Epidermal melanocyte (primary cell): Measurements from ENCODE around the gene GABARAP.
"Not testable (repeated sequence)": the region's sequence is repeated elsewhere in the genome, so short reads cannot be mapped to it uniquely, and the experiment has no call there.

ENCODE experiments used
- DNase-seq: peaks from one replicate; pipeline ENCODE4 v3.0.0; 2011; ENCODE audit warnings: low spot score; ENCODE audit not compliant: insufficient read length

GABARAP gene

GRCh38 chr17:7261379-7262191, 19.3 kb upstream of the GABARAP start:
- no peak for DNase-seq

- DNase-seq = peak; percentile 54
Measured at GRCh38 chr17:7260651-7261378, 18.6 kb upstream of the GABARAP start.

GRCh38 chr17:7260151-7260550, 17.9 kb upstream of the GABARAP start:
- DNase-seq = no peak

- no peak for DNase-seq
Measured at GRCh38 chr17:7259555-7259889, 17.3 kb upstream of the GABARAP start.

GRCh38 chr17:7258731-7259554, 16.7 kb upstream of the GABARAP start:
- DNase-seq = no peak

GRCh38 chr17:7256766-7257456, 14.7 kb upstream of the GABARAP start:
- no peak for DNase-seq

GRCh38 chr17:7254511-7254910, 12.3 kb upstream of the GABARAP start:
- DNase-seq = no peak

- no peak for DNase-seq
Measured at GRCh38 chr17:7253082-7253481, 10.8 kb upstream of the GABARAP start.

- peak; percentile 94 for DNase-seq
Measured at GRCh38 chr17:7252176-7253043, 10.2 kb upstream of the GABARAP start, which contains the start of gene ELP5. Gene ELP5, plus strand, starts transcription at chr17:7252215. Its CDS starts 336 bp downstream, at chr17:7252551.

GRCh38 chr17:7251661-7252175, 9.5 kb upstream of the GABARAP start, which contains the start of gene CTDNEP1:
Gene CTDNEP1, minus strand, starts transcription at chr17:7251734. Its CDS starts 438 bp downstream, at chr17:7251296.
- DNase-seq = peak; percentile 96

GRCh38 chr17:7250695-7251627, 8.7 kb upstream of the GABARAP start:
- no peak for DNase-seq

GRCh38 chr17:7249830-7250229, 7.6 kb upstream of the GABARAP start:
- DNase-seq = no peak

- DNase-seq = no peak
Measured at GRCh38 chr17:7249214-7249613, 7.0 kb upstream of the GABARAP start.

- no peak for DNase-seq
Measured at GRCh38 chr17:7248796-7249195, 6.5 kb upstream of the GABARAP start.

GRCh38 chr17:7246779-7247178, 4.5 kb upstream of the GABARAP start:
- no peak for DNase-seq

- DNase-seq = not testable (repeated sequence)
Measured at GRCh38 chr17:7243838-7244237, 1.6 kb upstream of the GABARAP start.

GRCh38 chr17:7243453-7243729, 1.1 kb upstream of the GABARAP start:
- no peak for DNase-seq

GRCh38 chr17:7242717-7243452, 636 bp upstream of the GABARAP start:
- peak; percentile 92 for DNase-seq
